Hippocampal formation (tissue), 2 donors: ENCODE results near the gene KRTDAP.

Experiments used
- DNase-seq, 2 donors: peaks; one replicate each; lab custom pipeline; 2025; lab: John Stamatoyannopoulos, UW

The KRTDAP gene

DNA sequence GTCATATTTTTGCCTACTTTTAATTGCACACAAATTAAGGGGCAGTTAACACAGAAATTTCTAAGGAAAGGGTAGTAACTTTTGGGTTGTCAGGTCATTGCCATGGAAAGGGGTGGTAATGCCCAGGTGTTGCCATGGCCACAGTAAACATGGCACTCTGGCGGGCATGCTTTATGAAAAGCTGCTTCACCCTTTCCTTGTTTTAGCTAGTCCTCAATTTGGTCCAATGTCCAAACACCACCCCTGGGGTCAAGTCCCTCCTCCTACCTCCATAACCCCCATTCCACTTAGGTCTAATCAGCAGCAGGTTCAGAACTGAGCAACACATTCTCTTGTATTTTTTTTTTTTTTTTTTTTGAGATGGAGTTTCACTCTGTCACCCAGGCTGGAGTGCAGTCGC is 35.6 kb downstream of the KRTDAP start:
- DNase-seq = no peak

DNA sequence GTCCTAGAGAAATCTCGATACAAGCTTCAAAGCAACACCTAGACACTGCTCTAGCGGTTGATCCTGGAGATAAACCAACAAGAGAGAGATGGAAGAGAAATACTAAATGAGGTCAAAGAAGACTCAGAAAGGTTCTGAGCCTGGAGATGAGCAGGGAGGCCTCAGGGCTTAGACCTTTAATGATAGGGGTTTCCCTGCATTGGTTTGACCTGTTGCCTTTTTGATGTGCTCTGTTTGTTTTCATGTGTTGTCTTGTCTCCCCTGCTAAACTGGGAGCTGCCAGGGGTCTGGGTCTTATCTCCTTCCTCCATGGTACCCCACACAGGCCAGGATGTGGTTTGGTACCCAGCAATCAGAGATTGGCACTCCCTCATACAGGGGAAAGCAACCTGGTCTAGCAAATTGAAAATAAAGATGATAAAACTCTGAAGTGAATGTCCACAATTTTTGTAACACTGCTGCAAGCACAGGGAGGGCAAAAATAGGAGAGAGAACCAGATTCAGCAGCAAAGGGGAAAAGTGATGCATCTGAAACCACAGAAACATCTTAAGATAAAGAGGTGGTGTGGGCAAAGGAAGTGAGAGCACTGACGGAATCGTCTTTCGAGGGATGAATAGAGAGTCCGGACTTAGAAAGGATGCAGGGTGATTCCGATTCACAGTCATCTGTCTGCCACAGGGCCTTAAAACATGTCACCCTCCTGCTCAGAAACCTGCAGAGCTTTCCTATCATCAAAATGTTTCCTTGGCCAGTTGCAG is 38.7 kb downstream of the KRTDAP start:
- no peak for DNase-seq

DNA sequence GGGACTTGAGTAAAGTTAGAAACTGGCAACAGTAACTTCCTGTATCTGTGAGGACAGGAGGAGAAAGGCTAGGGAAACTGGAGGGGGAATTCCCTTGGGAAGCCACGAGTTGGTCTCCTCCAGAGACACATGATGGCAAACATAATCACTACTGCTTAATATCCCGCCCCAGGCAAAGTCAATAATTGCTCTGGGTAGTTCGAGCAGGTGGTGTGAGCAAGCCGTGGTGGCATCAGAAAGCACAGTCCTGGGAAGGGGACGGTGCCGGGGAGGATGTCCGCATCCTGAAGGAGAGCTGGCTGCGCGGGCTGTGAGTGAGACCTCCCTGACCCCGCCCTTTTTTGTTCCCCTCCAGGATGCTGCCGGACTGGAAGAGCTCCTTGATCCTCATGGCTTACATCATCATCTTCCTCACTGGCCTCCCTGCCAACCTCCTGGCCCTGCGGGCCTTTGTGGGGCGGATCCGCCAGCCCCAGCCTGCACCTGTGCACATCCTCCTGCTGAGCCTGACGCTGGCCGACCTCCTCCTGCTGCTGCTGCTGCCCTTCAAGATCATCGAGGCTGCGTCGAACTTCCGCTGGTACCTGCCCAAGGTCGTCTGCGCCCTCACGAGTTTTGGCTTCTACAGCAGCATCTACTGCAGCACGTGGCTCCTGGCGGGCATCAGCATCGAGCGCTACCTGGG is 40.8 kb downstream of the KRTDAP start:
- DNase-seq = no peak

DNA sequence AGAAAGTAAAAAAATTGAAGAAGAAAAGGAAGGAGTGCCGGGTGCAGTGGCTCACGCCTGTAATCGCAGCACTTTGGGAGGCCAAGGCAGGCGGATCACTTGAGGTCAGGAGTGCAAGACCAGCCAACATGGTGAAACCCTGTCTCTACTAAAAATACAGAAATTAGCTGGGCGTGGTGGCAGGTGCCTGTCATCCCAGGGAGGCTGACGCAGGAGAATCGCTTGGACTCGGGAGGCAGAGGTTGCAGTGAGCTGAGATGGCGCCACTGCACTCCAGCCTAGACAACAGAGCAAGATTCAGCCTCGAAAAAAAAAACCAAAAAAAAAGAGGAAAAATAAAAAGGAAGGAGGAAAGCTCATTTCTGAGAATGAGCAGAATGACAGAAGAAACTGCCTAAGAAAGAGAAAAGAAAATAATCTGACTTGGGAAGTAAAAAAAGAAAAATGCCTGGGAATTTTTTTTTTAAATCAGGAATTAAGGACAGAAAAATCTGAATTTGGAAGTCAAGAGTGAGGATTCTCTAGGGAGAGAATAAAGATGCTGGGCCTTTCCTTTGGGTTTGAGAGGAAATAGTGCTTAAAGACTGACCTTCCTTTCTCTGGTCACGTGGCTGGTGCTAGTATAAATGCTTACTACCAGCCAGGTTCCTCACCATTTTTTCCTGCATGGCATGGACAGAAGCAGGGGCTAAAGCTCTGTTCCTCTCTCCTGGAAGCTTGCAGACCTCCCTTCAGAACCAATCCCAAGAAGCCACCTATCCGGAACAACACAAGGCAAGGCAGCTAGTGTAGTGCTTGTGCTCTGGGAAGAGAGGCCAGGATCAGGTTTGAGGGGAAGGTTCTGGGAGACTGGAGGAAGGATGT is 42.4 kb downstream of the KRTDAP start, which contains the start of gene FFAR2:
FFAR2 (plus strand) TSS at position 652 of the 864 bp plus-strand sequence. CDS start 1,458 bp downstream, outside the sequence.
- DNase-seq = no peak

DNA sequence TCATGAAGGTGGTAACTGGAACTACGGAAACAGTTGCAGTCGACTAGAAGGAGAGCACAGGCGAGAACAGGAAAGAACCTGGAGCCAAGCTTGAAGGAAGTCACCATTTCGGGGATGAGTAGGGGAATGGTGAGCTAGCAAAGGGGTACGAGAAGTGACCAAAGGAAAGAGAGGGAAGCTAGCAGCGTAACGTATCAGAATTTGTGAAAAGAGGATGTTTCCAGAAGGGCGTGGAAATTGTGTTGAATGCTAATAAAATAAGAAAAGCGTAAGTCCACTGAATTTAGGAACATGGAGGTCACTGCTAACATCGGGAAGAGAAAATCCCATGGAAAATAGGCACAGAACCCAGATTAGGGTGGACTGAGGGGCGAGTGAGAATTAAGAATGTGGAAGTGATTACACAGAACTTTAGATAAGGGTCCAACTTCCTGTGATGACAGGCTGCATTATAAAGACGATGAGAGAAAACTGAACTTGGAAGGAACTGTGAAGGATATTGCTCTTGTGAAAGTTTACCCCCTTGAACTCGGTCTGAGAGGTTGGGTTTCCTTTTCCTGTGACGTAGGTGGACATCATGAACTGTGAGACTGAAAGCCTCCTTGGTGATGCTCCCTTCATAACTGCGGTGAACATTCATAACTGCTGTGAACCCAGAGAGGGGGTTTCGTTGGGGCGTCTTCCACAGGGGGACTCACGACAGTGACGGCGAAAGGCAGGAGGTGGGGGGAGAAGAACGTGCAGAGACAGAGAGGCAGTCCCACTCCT is 44.3 kb downstream of the KRTDAP start:
- no peak for DNase-seq

DNA sequence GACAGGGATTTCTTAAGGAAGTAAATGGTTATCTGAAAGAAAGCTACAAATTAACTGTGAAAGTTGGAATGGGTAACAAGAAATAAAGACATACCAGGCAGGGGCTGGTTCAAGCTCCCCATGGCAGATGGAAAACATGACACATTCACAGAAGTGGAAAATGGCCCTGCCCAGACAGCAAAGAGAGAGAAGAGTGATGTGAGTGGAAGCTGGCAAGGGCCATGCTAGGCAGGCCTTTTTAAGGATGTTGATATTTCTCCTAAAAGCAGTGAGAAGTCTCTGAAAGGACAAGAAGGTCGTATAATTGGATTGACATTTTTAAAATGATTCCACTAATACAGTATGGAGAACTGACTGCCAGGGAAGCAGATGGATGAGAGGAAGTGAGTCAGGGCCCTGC is 45.5 kb downstream of the KRTDAP start:
- no peak for DNase-seq

DNA sequence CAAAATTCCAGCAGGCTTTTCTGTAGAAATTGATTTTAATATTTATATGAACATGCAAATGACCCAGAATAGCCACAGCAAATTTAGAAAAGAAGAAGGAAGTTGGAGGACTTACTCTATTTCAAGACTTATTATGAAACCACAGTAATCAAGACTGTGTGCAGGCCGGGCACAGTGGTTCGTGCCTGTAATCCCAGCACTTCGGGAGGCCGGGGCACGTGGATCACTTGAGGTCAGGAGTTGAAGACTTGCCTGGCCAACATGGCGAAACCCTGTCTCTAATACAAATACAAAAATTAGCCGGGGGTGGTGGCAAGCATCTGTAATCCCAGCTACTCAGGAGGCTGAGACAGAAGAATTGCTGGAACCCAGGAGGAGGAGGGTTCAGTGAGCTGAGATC is 48.2 kb downstream of the KRTDAP start:
- no peak for DNase-seq

DNA sequence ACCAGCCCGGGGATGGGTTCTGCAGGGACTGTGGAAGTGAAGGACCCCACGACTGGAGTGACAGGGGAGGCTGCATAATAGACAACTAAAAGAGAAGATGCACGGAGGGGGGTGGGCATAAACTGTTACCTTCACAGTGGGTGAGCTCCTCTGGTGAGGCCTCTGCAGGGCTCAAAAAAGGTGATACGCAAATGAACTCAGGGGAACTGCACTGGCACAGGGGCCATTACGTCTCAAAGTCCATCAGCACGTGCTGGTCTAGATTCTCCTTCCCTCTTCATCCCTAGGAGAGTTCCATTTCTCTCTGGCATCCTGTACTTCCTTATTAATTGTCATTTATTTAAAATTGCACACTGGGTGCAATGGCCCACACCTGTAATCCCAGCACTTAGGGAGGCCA is 50.3 kb downstream of the KRTDAP start:
- DNase-seq = no peak

DNA sequence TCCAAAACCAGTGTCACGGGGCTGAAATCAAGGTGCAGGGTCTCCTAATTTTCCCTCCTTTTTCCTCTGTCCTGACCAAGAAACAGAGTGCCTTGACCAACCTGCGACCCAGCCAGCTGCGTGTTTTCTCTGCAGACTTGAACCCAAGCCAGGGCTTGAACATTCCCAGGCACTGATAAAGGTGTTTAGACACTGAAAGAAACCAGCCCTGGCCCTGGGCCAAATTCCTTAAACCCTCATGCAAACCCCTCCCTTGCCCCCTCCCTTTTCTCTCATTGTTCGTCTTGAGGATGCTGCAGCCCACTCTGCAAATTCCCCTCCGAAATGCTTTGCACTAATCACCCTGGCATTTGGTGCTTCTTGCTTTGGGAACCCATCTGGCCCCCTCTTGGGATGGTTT is 51.7 kb downstream of the KRTDAP start:
- no peak for DNase-seq

DNA sequence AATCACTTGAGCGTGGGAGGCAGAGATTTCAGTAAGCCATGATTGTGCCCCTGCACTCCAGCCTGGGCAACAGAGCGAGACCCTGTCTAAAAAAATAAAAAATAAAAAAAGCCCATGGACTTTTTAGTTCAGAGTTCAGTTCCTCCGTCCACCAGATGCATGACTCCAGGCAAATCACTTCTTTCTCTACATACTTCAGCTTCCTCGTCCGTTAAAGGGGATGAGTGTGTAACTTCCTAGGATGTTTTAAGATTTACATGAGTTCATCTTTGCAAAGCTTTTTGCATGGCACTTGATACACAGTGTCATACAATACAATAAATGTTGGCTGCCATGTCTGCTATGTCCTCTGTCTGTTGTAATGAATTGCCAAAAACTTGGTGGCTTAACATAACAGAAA is 52.2 kb downstream of the KRTDAP start:
- no peak for DNase-seq

DNA sequence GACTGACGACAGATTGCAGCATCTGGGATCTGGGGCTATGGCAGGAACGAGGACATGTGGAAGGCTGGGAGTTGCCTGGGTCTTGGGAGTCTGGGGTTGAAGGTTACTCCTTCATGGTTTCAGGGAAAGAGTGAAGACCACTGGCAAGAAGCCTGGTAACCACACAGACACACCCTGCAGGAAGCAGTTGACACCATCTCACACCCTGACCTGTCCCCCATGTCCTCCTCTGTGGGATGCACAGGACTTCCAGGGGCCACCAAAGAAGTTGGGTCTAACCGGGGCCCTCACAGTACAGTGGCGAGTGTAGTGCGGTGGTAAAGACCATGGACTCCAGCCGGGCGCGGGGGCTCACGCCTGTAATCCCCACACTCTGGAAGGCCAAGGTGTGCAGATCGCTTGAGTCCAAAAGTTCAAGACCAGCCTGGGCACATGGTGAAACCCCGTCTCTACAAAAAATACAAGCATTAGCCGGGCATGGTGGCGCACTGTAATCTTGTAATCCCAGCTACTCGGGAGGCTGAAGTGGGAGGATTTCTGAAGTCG is 52.8 kb downstream of the KRTDAP start:
- DNase-seq = no peak
